Gastrocnemius medialis (tissue), 4 donors: ENCODE measurements around the gene EMC8.

Source experiments
- CTCF ChIP-seq, 5 experiments: fragments of 450-650 bp in 3 of 5; fragments of 200-600 bp in 2 of 5; sonication (generic) in 2 of 5; IDR thresholded peaks in 4 of 5; conservative IDR thresholded peaks in 1 of 5; 1 replicate in 4 of 5; 2 replicates in 1 of 5; pipeline ENCODE4 v1.5.1; 2016 to 2019; ENCODE audit warnings: antibody characterized with exemption in 5 of 5, mild to moderate bottlenecking in 3 of 5, moderate library complexity in 3 of 5
- POLR2A ChIP-seq, 2 donors: fragments of 450-650 bp; IDR thresholded peaks; one replicate each; pipeline ENCODE4 v1.6.1; 2017; ENCODE audit warnings: antibody characterized with exemption in 2 of 2, mild to moderate bottlenecking in 2 of 2, moderate library complexity in 2 of 2

GRCh38 chr16:85843471-85844168, 44.3 kb upstream of the EMC8 start:
- TF ChIP-seq CTCF (IDR thresholded peaks at IDR 0.05 in 4 of 5, conservative IDR thresholded peaks at IDR 0.05 in 1 of 5) (no peak), POLR2A (IDR thresholded peaks at IDR 0.05) (no peak)
